Measurements from ENCODE around the gene CAND1.

- no peak for TF ChIP-seq SUZ12 (IDR thresholded peaks at IDR 0.05; ENCODE audit: extremely low read depth, insufficient read depth, insufficient read length)
- TF ChIP-seq ZNF274 (IDR thresholded peaks at IDR 0.05; ENCODE audit: low read depth, low read length): no peak
Measured at GRCh38 chr12:67358781-67359338, 89.7 kb downstream of the CAND1 start.

Measured in NT2/D1 (cell line).